GM18951 (cell line): ENCODE results near the gene PPARGC1A.

Experiments used
- POLR2A ChIP-seq: IDR thresholded peaks from 4 replicates; pipeline ENCODE4 v1.6.1; 2011; ENCODE audit warnings: mild to moderate bottlenecking; ENCODE audit not compliant: insufficient read length, insufficient read depth; ENCODE audit errors: extremely low read depth
- in situ Hi-C: fragments of 300-500 bp; cut with MboI; formaldehyde crosslinking; loops from one replicate; pipeline ENCODE4 v1.12.0; 2022; ENCODE audit warnings: low sequenced_read_pairs, mixed read lengths, inconsistent platforms; ENCODE audit not compliant: unreplicated experiment

Gene PPARGC1A

GRCh38 chr4:23822181-23822580 is 67.7 kb downstream of the PPARGC1A start:
- no peak for TF ChIP-seq POLR2A
- in situ Hi-C loops, result no loop called here

GRCh38 chr4:23819041-23819511 is 70.8 kb downstream of the PPARGC1A start:
- no peak for TF ChIP-seq POLR2A
- in situ Hi-C loops, result no loop called here

GRCh38 chr4:23818097-23818885 is 71.6 kb downstream of the PPARGC1A start:
- no peak for TF ChIP-seq POLR2A
- in situ Hi-C loops, result no loop called here

- in situ Hi-C loops, result no loop called here
- no peak for TF ChIP-seq POLR2A
Observed at GRCh38 chr4:23814996-23815660, 74.7 kb downstream of the PPARGC1A start.

GRCh38 chr4:23814587-23814986 is 75.3 kb downstream of the PPARGC1A start:
- TF ChIP-seq POLR2A, result no peak
- in situ Hi-C loops, result no loop called here

GRCh38 chr4:23811161-23811560 is 78.7 kb downstream of the PPARGC1A start:
- no peak for TF ChIP-seq POLR2A
- in situ Hi-C loops, result no loop called here

- TF ChIP-seq POLR2A, result no peak
- in situ Hi-C loops, result no loop called here
Observed at GRCh38 chr4:23805450-23805851, 84.4 kb downstream of the PPARGC1A start.

- TF ChIP-seq POLR2A, result no peak
- in situ Hi-C loops, result no loop called here
Observed at GRCh38 chr4:23789762-23790161, 100.1 kb downstream of the PPARGC1A start.

- no peak for TF ChIP-seq POLR2A
- in situ Hi-C loops, result no loop called here
Observed at GRCh38 chr4:23788460-23788859, 101.4 kb downstream of the PPARGC1A start.

GRCh38 chr4:23788027-23788426 is 101.8 kb downstream of the PPARGC1A start:
- TF ChIP-seq POLR2A, result no peak
- in situ Hi-C loops, result no loop called here

- TF ChIP-seq POLR2A, result no peak
- in situ Hi-C loops, result no loop called here
Observed at GRCh38 chr4:23782778-23783437, 106.9 kb downstream of the PPARGC1A start.

- no peak for TF ChIP-seq POLR2A
- in situ Hi-C loops, result no loop called here
Observed at GRCh38 chr4:23779839-23780238, 110.0 kb downstream of the PPARGC1A start.

GRCh38 chr4:23779422-23779821 is 110.4 kb downstream of the PPARGC1A start:
- TF ChIP-seq POLR2A, result no peak
- in situ Hi-C loops, result no loop called here
